CD4-positive, alpha-beta T cell treated with Interleukin-6 at 100 ng/mL for 8 hours (primary cell): ENCODE data around the gene GRIA1.
"Not testable (repeated sequence)": the region's sequence is repeated elsewhere in the genome, so short reads cannot be mapped to it uniquely, and the experiment has no call there.

ENCODE experiments used
- DNase-seq: peaks from one replicate; pipeline ENCODE4 v3.0.0-alpha.2; 2020; ENCODE audit warnings: mixed read lengths, low spot score

The GRIA1 gene

DNA sequence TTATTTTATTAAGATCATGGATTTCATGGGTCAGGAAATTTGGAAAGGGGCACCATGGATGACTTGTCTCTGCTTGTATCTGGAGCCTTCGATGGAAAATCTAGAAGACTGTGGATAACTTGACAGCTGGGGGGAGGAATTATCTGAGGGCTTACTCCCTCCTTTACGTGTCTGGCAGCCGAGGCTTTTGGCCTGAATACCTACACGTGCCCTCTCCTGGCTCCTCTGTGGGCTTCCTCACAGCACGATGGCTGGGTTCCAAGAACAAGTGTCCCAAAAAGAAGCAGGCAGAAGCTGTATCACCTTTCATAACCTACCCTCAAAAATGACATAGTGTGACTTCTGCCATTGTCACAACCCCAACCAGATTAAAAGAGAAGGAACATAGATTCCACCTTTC lies 228.9 kb downstream of the GRIA1 start:
- DNase-seq = no peak

DNA sequence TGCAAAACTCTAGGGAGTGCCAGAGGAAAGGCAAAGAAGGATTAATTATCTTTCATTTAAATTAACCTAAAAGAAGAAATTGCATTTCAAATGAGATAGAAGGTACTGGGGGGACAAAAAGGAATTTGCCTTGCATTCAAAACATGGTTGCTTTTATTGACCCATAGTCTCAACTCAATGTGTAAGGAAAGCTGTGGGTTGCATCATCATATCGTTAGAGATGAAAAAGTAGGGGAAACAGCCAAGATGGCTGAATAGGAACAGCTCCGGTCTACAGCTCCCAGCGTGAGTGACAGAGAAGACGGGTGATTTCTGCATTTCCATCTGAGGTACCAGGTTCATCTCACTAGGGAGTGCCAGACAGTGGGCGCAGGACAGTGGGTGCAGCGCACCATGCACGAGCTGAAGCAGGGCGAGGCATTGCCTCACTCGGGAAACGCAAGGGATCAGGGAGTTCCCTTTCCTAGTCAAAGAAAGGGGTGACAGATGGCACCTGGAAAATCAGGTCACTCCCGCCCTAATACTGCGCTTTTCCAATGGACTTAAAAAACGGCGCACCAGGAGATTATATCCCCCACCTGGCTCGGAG lies 232.6 kb downstream of the GRIA1 start:
- DNase-seq = not testable (repeated sequence)

DNA sequence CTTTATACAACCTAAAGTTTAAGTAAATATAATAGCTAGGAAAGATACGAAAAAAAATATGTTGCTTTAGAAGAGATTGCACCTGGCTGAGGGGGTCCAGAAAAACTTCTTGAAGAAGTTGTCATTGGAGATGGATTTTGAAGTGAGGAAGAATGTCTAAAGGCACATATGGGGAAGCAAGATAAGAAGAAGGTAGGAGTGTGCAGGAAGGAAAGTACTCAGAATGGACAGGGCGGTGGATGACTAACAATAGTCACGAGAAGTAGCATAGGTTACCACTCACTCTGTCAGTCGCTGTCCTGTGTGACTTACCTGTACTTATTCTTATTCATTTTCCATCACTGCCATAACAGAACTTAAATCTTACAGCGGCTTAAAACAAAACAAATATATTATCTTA lies 251.6 kb downstream of the GRIA1 start:
- no peak for DNase-seq

DNA sequence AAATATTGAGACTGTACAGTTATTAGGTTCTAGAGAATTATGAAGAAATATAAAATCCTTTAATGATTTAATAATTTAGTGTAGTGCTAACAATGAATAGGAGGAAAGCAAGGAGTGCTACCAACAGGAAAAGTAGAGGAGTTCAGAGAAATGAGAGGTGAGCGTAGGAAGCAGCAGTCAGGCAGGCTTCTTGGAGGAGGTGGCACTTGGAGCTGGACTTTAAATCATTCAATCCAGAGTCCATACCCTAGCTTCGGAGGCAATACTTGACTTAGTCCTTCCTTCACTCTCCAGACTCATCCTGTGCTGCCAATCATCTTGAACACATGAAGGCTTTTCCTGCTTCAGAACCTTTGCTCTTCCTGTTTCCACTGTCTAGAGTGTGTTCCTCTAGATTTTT lies 254.3 kb downstream of the GRIA1 start:
- DNase-seq = no peak

DNA sequence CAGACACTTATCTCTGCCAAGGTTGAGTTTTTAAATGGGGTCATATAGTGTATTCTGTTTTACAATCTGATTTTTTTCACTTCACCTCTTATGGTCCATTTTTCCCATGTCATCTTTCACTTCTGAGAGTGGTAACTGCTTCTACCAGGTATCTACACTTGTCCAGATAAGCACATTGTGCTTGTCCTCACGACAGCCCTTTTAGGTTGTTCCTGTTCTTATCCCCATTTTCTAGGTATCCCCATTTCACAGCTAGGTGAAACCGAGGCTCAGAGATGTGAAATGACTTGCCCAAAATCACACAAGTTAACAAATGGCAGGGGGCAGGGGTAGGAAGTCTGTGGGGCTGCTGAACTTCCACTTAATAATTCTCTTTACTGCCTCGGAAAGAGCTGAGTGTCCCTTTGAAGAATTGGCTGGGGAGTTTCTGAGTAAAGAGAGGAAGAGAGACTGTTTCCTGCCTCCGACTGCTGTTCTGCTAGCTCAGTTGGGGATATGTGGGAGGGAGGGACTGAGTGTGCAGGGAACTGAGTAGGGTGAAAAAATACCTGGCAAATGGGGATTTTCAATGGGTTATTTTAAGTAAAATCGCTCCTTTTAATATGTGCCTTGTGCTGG lies 255.4 kb downstream of the GRIA1 start:
- DNase-seq = no peak

DNA sequence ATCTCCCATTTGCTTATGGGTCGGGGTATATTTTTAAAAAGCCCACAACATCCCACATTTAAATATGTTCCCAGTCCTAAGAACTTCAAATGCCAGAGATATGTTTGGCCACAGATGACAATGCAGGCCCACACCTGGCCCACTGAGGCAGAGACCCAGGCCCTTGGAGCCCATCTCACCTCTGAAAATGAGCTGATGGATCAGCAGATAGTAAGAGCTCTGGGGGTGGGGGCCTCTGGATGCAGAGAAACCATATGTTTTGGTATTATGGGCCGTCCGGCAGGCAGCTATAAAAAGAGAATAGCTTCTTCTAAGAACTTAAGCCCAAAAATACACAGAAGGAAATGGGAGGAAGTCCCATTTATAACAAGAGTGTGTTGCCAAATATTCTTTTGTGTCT lies 256.0 kb downstream of the GRIA1 start:
- DNase-seq = no peak

DNA sequence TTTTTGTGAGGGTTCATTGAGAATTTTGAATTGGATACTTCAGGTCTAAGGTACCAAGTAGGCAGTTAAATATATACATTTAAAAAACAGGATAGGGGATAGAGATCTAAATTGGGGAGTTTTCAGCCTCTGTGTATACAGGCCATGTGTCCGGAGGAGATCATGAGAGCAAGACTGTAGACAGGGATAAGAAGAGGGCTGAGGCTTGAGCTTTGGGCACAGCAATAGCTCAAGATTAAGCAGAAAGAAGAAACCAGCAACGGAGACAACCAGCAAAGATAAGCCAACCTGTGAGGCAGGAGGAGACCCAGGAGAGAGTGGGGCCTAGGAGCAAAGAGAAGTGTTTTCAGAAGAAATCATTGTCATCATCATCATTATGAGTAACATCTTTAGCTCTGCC lies 258.4 kb downstream of the GRIA1 start:
- no peak for DNase-seq

DNA sequence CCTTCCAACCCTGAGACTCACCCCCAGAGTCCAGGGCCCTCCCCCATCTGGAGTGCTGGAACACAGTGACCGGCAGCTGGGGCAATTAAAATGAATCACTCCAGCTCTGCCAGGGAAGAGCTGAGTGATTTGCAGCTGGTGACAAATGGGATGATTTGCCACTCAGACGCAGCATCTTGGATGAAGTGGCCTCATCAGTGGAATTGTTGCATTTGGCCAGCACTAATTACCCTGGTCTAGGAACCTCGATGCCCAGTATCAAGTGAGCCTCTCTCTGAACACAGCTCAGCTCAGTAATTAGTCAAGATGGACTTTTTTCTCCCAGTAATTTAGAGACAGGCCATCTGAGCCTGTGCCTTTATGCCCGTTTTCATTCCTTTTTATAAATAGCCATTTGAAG lies 259.5 kb downstream of the GRIA1 start:
- no peak for DNase-seq

DNA sequence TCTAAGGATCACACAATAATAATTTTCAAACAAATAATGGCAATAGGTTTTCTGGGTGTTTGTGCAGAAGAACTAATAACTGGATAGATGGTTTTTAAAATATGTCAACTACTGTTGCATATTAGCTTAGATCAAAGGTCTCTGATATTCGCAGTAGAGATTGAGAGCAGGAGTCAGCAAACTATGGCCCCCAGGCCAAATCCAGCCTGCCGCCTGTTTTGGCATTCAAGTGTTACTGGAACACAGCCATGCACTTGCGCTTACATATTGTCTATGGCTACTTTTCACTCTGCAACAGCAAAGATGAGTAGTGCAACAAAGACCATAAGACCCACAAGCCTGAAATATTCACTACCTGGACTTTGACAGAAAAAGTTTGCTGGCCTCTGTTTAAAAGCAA lies 260.8 kb downstream of the GRIA1 start:
- no peak for DNase-seq

DNA sequence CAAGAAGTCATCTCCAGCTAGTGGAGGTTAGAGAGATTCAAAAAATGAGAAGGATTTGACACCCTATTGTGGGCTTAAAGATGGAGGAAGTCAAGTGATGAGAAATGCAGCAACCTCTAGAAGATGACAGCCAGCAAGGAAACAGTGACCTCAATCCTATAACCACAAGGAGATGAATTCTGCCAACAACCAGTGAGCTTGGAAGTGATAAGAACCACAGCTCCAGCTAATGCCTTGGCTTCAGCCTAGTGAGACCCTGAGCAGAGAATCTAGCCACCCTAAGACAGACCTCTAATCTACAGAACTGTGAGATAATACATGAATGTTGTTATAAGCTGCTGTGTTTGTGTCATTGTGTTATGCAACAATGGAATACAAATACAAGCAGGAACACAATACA lies 262.4 kb downstream of the GRIA1 start:
- no peak for DNase-seq

DNA sequence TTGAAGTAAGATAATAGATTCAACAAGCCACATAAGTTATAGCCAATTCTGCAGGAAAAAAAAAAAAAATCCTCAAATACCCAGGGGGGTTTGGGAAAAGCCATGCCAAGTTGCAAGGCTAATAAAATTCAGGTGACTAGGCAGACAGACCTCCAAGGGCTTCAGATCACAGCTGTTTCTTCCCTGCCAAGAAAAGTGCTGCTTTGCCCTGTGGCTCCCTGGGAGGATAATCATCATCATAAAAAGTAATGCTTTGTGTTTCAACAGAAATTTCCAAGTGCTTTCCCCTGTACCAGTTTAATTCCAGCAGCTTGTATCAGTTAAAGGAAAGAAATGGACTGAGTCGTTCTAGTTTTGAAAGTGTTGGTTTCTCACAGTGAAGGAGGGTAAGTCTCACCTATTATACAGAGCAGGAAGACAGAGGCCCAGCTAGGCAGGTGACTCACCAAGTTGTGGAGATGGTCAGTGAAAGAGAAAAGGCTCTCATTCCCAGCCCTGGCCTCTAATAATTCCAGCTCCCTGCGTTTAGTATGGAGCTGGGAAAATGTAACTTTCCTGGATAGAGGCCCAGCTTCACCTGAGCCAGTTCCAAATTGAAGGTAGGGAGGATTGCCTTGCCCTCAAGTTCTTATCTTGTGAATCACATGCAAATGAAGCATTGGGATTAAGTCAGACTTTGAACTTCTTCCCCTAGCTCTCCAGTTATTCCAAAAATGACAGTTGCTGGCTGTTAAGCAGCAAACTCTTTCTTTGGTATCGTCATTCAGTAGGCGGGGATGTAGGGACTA lies 263.4 kb downstream of the GRIA1 start:
- no peak for DNase-seq

DNA sequence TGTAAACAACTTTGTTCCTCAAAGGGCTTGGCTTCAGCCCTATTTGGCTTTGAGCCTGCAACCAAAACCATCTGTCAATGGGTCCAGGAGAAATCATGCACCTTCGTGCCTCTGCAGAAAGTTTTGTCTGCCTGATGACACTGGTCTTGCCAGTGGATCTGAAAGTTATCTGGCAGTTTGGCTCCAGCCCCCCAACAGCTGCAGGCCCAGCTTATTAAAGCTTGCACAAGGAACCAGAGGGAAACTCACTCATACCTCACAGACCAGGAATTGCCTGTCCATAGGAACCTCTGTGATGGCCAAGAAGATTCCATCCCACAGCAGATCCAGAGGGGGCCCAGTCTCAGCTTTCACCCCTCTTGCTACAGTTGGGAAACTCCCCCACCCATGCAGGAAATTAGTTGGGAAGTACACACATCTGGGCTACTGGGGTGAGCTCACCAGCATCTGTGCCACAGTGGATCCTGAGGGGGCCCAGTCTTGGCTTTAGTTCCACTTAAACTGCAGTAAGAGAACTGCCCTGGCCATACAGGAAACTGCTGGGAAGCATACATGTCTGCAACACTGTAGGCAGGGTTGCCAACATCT lies 265.5 kb downstream of the GRIA1 start:
- no peak for DNase-seq

DNA sequence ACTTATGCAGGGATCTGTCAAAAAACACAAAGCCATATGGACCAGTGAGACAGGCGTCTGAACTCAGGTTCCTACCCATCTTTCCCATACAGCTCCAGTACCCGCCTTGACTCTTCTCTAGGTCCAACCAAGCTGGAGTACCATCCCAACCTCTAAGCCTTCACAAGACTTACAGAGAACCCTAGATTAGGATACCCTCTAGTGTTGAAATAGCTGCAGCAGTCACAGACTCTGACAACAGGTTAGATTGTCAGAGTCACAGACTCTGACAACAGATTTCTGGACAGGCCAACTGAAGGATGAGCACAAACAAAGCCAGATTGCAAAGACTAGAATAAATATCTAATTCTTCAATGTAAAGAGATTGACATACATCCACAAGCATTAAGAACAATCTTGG lies 266.1 kb downstream of the GRIA1 start:
- no peak for DNase-seq

DNA sequence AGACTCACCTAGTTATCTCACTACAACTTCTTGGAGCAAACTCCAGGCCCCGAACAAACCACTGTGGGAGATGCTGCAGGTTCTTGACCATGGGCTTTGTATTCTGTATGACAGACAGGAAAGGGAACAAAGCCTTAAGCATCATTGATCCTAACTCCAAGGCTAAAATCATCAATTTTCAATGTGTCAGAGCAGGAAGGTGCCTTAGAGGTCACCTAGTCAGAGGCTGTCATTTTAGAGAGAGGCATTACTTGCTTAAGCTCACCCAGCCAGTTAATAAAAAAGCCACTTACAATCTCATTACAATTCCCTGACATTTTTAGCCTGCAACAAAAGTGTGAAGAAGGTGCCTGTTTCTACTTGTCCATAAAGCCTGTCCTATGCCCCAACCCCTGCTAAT lies 275.5 kb downstream of the GRIA1 start:
- DNase-seq = no peak

DNA sequence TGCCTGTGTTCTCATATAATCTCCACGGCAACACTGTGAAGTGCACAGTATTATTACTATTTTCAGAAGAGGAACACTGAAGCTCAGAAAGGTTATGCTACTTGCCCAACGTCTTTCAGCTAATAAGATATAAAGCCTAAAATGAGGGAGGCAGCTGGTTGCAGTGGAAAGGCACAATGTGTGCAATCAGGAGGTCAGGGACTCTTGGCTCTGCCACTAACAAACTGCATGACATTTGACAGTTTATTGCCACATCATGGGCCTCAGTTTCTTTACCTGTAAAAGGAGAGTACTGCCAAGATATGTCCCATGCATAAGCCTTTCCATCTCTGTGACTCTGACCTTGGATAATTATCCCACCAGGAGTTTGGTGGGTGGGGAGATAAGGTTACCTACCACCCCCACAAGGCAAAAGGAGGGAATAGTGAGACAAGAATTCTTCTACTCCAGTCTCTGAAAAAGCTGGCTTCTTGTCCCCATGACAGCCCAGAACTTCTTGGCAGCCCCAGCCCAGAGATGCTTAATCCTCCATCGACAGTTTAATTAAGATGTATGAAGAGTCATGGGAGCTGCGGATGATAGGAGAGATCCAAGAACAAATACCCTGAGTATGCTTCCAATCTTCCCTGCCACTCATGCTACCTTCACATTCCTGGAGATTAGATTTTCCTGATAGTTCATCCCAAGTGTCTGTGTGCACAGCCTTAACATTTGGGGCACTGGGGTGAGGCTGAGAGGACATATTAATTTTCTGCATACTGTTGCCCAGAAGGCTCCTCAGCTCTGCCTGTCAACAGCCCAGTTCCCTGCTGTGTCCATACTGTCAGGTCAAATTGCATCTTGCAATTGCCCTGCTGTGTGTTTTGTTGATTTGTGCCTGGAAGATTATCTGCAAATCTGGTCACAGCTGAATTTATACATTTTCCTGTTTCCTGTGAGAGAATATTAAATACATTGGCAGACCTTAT lies 277.0 kb downstream of the GRIA1 start:
- DNase-seq = no peak

DNA sequence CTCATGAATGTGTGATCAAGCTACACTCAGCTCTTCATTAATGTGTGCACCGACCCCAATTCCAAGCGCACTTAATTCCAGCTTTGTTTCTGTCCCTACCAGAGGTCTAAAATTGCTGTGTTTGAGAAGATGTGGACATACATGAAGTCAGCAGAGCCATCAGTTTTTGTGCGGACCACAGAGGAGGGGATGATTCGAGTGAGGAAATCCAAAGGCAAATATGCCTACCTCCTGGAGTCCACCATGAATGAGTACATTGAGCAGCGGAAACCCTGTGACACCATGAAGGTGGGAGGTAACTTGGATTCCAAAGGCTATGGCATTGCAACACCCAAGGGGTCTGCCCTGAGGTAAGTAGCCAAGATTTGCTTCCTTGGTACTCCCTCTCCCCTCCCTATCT lies 279.6 kb downstream of the GRIA1 start:
- no peak for DNase-seq

DNA sequence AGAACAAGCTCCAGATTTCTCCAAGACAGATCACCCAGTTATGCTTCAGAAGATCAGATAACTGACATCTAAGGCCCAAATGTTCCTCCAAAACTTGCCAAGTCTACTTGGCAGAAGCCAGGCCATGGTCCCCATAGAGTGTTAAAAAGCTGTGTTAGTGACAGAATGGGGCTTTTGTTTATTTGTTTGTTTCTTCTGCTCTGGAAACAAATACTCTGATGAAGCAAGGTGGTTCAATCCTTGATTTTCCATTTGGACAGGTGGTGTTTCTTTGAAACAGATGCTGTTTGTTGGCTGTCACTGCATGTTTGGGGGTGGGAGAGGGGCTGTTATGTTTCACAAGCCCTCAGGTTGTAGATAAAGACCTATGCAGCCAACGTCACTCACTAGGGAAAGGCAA lies 284.2 kb downstream of the GRIA1 start:
- DNase-seq = no peak

DNA sequence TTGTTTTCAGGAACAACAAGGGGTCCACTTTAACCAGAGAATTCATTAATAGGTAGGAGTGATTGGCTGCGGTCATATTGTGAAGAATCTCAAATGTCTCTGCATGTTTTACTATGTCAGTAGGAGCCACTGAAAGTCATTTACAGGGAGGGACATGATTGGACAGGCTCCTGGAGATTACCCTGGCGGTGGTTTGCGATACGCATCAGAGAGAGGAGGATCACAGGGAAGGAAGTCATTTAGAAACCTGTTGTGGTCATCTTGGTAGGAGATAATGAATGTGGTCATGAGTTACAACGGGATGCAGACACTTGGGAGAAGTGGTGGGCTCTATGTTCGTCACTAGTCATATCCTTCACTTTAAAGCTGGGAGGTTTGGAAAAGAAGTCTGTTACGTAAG lies 285.5 kb downstream of the GRIA1 start:
- DNase-seq = no peak

DNA sequence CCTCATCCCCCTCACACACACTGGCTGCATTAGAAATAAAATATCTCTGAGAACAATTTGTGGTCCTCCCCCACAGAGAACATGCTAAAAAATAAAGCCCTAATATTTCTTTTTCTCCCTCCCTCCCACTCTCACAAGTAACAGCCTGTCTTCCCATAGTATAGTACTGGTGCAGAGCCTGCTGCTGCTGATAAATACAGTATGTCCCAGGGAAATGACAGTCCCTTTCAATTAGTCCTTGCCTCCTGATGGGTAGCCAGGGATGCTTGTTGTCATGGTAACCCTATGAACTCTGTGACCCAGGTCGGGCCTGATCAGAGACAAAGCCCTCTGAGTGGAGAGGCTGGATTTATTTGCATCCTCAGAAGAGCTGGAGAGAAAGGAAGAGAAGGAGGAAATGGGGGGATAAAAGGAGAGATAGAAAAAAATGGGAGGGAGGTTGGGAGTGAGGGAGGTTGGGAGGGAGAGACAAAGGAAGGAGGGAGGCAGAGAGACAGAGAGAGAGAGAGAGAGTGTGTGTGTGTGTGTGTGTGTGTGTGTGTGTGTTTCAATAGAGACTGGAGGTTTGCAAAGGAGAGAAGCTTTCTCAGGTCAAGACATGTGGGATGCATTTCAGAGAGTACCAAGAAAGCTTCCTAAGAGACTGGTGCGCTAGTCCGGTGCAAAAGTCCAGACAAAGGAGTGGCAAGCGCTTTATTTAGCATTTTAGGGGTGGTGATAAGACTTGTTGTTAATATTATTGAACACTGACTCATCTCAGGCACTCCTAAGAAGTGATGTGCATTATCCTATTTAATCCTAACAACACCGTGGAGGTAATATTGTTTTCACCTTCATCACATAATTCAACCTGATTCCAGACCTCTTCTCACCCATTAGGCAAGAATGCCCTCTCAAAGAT lies 287.5 kb downstream of the GRIA1 start:
- DNase-seq = no peak

DNA sequence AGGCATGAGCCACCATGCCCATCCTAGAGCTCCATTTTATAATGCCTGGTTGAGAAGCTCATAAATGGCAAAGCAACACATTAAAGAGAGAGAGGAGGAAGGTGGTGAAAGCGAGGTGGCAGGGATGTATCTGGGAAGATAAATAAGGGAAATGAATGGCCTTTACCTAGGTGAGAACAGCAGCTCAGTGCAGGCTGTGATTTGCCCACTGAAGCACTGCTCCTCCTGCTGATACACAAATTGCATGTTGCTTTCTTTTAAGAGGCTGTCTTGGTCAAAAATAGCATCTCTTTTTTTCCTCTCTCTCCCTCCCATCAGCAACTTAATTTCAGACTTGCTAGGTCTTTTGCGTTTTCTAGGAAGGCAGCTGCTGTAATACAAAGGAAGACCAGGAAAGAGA lies 289.4 kb downstream of the GRIA1 start:
- no peak for DNase-seq
